SK-N-MC (cell line): Measurements from ENCODE around the gene ZWILCH.

Source experiments
- EZH2 ChIP-seq: fragments of 200-600 bp; sonication (generic); IDR thresholded peaks from one replicate; pipeline ENCODE4 v1.6.1; 2017; ENCODE audit warnings: antibody characterized with exemption
- POLR2AphosphoS5 ChIP-seq: IDR thresholded peaks from 2 replicates; pipeline ENCODE4 v1.6.1; 2012; ENCODE audit warnings: mild to moderate bottlenecking, low read depth, low read length, borderline replicate concordance

- TF ChIP-seq POLR2AphosphoS5 (no peak), EZH2 (no peak)
These were observed 75.5 kb downstream of the ZWILCH start for GRCh38 chr15:66580643-66581042.
